SK-N-SH treated with all-trans-retinoic acid at 6 μM for 48 hours (cell line): Measurements from ENCODE around the gene LAMA3.

Experiments
- ATAC-seq: fragments of 200-7000 bp; cut with Tn5 transposase; 3 replicates; pipeline ENCODE4 v1.9.1; 2020; ENCODE audit warnings: mild to moderate bottlenecking, moderate library complexity
- BACH2 ChIP-seq: fragments of 250-450 bp; sonication (Bioruptor Pico); IDR thresholded peaks from 2 replicates; pipeline ENCODE4 v1.9.0; 2021; ENCODE audit warnings: mild to moderate bottlenecking, borderline replicate concordance
- CSDC2 ChIP-seq: fragments of 250-450 bp; sonication (Bioruptor Pico); IDR thresholded peaks from 2 replicates; pipeline ENCODE4 v1.5.0; 2020; ENCODE audit warnings: mild to moderate bottlenecking, moderate library complexity
- CSRNP3 ChIP-seq: fragments of 250-450 bp; sonication (Bioruptor Pico); IDR thresholded peaks from 2 replicates; pipeline ENCODE4 v1.5.1; 2021; ENCODE audit warnings: mild to moderate bottlenecking, moderate library complexity
- GLIS3 ChIP-seq: fragments of 250-450 bp; sonication (Bioruptor Pico); IDR thresholded peaks from 2 replicates; pipeline ENCODE4 v1.5.0; 2020; ENCODE audit warnings: mild to moderate bottlenecking, moderate library complexity
- ISL1 ChIP-seq: fragments of 250-450 bp; sonication (Bioruptor Pico); IDR thresholded peaks from 2 replicates; pipeline ENCODE4 v2.1.2; 2022; ENCODE audit warnings: mild to moderate bottlenecking, moderate library complexity
- OSR1 ChIP-seq: fragments of 250-450 bp; sonication (Bioruptor Pico); IDR thresholded peaks from 2 replicates; pipeline ENCODE4 v1.8.0; 2022; ENCODE audit warnings: moderate library complexity, mild to moderate bottlenecking, inconsistent platforms
- POU6F1 ChIP-seq: fragments of 250-450 bp; sonication (Bioruptor Pico); IDR thresholded peaks from 2 replicates; pipeline ENCODE4 v1.8.0; 2021; ENCODE audit warnings: low read depth, mild to moderate bottlenecking, moderate library complexity, borderline replicate concordance
- RARB ChIP-seq: fragments of 250-450 bp; sonication (Bioruptor Pico); IDR thresholded peaks from 2 replicates; pipeline ENCODE4 v1.8.0; 2021; ENCODE audit warnings: mild to moderate bottlenecking, moderate library complexity
- TCF4 ChIP-seq: fragments of 250-450 bp; sonication (Bioruptor Pico); IDR thresholded peaks from 2 replicates; pipeline ENCODE4 v1.8.0; 2021; ENCODE audit warnings: mild to moderate bottlenecking, moderate library complexity, borderline replicate concordance
- TOX ChIP-seq: fragments of 250-450 bp; sonication (Bioruptor Pico); IDR thresholded peaks from 2 replicates; pipeline ENCODE4 v1.8.0; 2021; ENCODE audit warnings: mild to moderate bottlenecking, moderate library complexity, borderline replicate concordance
- ZC3H10 ChIP-seq: fragments of 250-450 bp; sonication (Bioruptor Pico); IDR thresholded peaks from 2 replicates; pipeline ENCODE4 v1.5.1; 2021; ENCODE audit warnings: mild to moderate bottlenecking, moderate library complexity
- ZFP3 ChIP-seq: fragments of 250-450 bp; sonication (Bioruptor Pico); IDR thresholded peaks from 2 replicates; pipeline ENCODE4 v1.5.0; 2020; ENCODE audit warnings: mild to moderate bottlenecking, moderate library complexity
- ZFP30 ChIP-seq: fragments of 450-650 bp; formaldehyde crosslinking; IDR thresholded peaks from 2 replicates; pipeline ENCODE4 v1.5.0; 2022; ENCODE audit warnings: mild to moderate bottlenecking, moderate library complexity
- ZNF8 ChIP-seq: fragments of 450-650 bp; formaldehyde crosslinking; IDR thresholded peaks from 2 replicates; pipeline ENCODE4 v1.5.0; 2020; ENCODE audit warnings: mild to moderate bottlenecking, moderate library complexity
- TF ChIP-seq, protein P1 (sequence below): fragments of 250-450 bp; sonication (Bioruptor Pico); IDR thresholded peaks from 2 replicates; pipeline ENCODE4 v1.5.0; 2020; ENCODE audit warnings: mild to moderate bottlenecking, moderate library complexity

Gene LAMA3

GRCh38 chr18:23800902-23801301, 111.6 kb downstream of the LAMA3 start:
- no peak for ATAC-seq
- TF ChIP-seq RARB (CRISPR knock-in tag) (no peak), TCF4 (CRISPR knock-in tag) (no peak), GLIS3 (no peak), BACH2 (CRISPR knock-in tag) (no peak), ZFP30 (CRISPR knock-in tag) (no peak), ZC3H10 (CRISPR knock-in tag) (no peak), ZFP3 (CRISPR knock-in tag) (no peak), POU6F1 (CRISPR knock-in tag) (no peak), ISL1 (CRISPR knock-in tag) (no peak), ZNF8 (CRISPR knock-in tag) (no peak), CSDC2 (CRISPR knock-in tag) (no peak)
- TF ChIP-seq, protein P1, sequence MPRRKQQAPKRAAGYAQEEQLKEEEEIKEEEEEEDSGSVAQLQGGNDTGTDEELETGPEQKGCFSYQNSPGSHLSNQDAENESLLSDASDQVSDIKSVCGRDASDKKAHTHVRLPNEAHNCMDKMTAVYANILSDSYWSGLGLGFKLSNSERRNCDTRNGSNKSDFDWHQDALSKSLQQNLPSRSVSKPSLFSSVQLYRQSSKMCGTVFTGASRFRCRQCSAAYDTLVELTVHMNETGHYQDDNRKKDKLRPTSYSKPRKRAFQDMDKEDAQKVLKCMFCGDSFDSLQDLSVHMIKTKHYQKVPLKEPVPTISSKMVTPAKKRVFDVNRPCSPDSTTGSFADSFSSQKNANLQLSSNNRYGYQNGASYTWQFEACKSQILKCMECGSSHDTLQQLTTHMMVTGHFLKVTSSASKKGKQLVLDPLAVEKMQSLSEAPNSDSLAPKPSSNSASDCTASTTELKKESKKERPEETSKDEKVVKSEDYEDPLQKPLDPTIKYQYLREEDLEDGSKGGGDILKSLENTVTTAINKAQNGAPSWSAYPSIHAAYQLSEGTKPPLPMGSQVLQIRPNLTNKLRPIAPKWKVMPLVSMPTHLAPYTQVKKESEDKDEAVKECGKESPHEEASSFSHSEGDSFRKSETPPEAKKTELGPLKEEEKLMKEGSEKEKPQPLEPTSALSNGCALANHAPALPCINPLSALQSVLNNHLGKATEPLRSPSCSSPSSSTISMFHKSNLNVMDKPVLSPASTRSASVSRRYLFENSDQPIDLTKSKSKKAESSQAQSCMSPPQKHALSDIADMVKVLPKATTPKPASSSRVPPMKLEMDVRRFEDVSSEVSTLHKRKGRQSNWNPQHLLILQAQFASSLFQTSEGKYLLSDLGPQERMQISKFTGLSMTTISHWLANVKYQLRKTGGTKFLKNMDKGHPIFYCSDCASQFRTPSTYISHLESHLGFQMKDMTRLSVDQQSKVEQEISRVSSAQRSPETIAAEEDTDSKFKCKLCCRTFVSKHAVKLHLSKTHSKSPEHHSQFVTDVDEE (CRISPR knock-in tag): no peak

- no peak for ATAC-seq
These were observed 113.6 kb downstream of the LAMA3 start for GRCh38 chr18:23802817-23803216.

More at GRCh38 chr18:23802817-23803216, 113.6 kb downstream of the LAMA3 start:
- TF ChIP-seq TCF4 (CRISPR knock-in tag) (no peak), ZNF8 (CRISPR knock-in tag) (no peak), ZFP30 (CRISPR knock-in tag) (no peak), ZC3H10 (CRISPR knock-in tag) (no peak), GLIS3 (no peak), OSR1 (CRISPR knock-in tag) (no peak), TOX (CRISPR knock-in tag) (no peak), CSRNP3 (CRISPR knock-in tag) (no peak), POU6F1 (CRISPR knock-in tag) (no peak)
- TF ChIP-seq, protein P1 (CRISPR knock-in tag): no peak
